Tibial nerve (tissue), 3 donors: ENCODE measurements around the gene MAP3K21.

Experiments
- POLR2A ChIP-seq, 2 donors: fragments of 450-650 bp; IDR thresholded peaks; one replicate each; pipeline ENCODE4 v1.6.1; 2017; ENCODE audit warnings: antibody characterized with exemption in 2 of 2, mild to moderate bottlenecking in 2 of 2, moderate library complexity in 2 of 2
- TF ChIP-seq, protein P1 (sequence below), 5 experiments: fragments of 200-600 bp in 3 of 5; fragments of 450-650 bp in 2 of 5; sonication (generic) in 3 of 5; IDR thresholded peaks; one replicate each; pipeline ENCODE4 v1.5.1; 2016 to 2019; ENCODE audit warnings: antibody characterized with exemption in 5 of 5, mild to moderate bottlenecking in 3 of 5, moderate library complexity in 2 of 5

DNA sequence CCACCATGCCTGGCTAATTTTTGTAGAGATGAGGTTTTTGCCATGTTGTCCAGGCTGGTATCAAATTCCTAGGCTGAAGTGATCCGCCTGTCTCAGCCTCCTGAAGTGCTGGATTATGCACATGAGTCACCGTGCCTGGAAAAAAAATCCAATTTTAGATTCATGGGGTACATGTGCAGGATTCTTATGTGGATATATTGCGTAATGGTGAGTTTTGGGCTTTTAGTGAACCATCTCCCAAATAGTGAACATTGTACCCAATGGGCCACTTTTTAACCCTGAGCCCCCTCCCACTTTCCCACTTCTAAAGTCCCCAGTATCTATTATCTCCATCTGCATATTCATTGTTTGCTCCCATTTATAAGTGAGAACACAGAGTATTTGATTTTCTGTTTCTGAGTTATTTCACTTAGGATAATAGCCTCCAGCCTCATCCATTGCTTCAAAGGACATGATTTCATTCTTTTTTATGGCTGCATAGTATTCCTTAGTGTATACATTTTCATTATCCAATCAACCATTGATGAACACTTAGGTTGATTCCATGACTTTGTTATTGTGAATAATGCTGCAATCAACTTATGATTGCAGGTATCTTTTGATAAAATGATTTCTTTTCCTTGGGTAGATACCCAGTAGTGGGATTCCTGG lies 104.4 kb downstream of the MAP3K21 start:
- TF ChIP-seq, protein P1, sequence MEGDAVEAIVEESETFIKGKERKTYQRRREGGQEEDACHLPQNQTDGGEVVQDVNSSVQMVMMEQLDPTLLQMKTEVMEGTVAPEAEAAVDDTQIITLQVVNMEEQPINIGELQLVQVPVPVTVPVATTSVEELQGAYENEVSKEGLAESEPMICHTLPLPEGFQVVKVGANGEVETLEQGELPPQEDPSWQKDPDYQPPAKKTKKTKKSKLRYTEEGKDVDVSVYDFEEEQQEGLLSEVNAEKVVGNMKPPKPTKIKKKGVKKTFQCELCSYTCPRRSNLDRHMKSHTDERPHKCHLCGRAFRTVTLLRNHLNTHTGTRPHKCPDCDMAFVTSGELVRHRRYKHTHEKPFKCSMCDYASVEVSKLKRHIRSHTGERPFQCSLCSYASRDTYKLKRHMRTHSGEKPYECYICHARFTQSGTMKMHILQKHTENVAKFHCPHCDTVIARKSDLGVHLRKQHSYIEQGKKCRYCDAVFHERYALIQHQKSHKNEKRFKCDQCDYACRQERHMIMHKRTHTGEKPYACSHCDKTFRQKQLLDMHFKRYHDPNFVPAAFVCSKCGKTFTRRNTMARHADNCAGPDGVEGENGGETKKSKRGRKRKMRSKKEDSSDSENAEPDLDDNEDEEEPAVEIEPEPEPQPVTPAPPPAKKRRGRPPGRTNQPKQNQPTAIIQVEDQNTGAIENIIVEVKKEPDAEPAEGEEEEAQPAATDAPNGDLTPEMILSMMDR (IDR thresholded peaks at IDR 0.05), result no peak
- TF ChIP-seq POLR2A (IDR thresholded peaks at IDR 0.05), result no peak
